Measurements from ENCODE around the gene PHF12. TPM values are rescaled to one million over a fixed set of nuclear protein-coding genes. Genes with fewer than 3 reads are reported as not detected.

Gene PHF12
- total and polyA plus RNA-seq, 2 experiments from 2014 or later, result 19.7 to 41.0 TPM

- Histone ChIP-seq H3K9me2 (ENCODE audit: insufficient read depth) (no peaks in the 10 kb centered on the region), H3F3A (replicated peaks; ENCODE audit: low read depth) (peaks cover 5% of the 10 kb centered on the region; the same call in 1 of the 2 replicates), H3K4me3 (peak overlapping the region; percentile 56), H3K36me3 (ENCODE audit: insufficient read depth) (no peaks in the 10 kb centered on the region), H4K20me1 (replicated peaks; ENCODE audit: insufficient read depth) (no peaks in the 10 kb centered on the region), H3K4me1 (ENCODE audit: insufficient read depth) (peaks cover 26% of the 10 kb centered on the region), H3K27me3 (ENCODE audit: insufficient read depth) (no peaks in the 10 kb centered on the region), H2AFZ (peak overlapping the region; percentile 98), H3K79me2 (replicated peaks; ENCODE audit: insufficient read depth) (no peaks in the 10 kb centered on the region), H3K4me2 (peak overlapping the region; percentile 75), H3K27ac (ENCODE audit: low read depth) (no peak overlapping the region; the same call in 1 of the 2 replicates)
- Mint-ChIP-seq H3K4me1 (peaks cover 37% of the 10 kb centered on the region), H3K36me3 (ENCODE audit: low read depth) (no peaks in the 10 kb centered on the region; the same call in 2 of the 3 replicates), H3K27ac (no peak overlapping the region), H3K4me3 (0 out of 3 replicates have a peak overlapping the region, but pooled peaks have one; percentile 6), H3K27me3 (ENCODE audit: insufficient read depth, low read depth, poor library complexity) (peaks cover 9% of the 10 kb centered on the region), H3K9me3 (peaks cover 2% of the 10 kb centered on the region; the same call in 1 of the 3 replicates)
- ATAC-seq, result peak; percentile 90
- peak; percentile 86 for DNase-seq (ENCODE audit: low spot score)
- TF ChIP-seq ETS1 (IDR thresholded peaks at IDR 0.05) (no peak), JUNB (IDR thresholded peaks at IDR 0.05; ENCODE audit: unreplicated experiment) (no peak), EZH2phosphoT487 (IDR thresholded peaks at IDR 0.05; ENCODE audit: unreplicated experiment) (no peak), REST (IDR thresholded peaks at IDR 0.05; ENCODE audit: unreplicated experiment) (no peak), ZNF114 (CRISPR knock-in tag; IDR thresholded peaks at IDR 0.05) (no peak), CTCF (conservative IDR thresholded peaks at IDR 0.05; ENCODE audit: low read depth in 2 of 2) (no peak), STAT1 (IDR thresholded peaks at IDR 0.05; ENCODE audit: unreplicated experiment) (no peak), NANOG (IDR thresholded peaks at IDR 0.05; ENCODE audit: borderline replicate concordance) (no peak), ZNF331 (CRISPR knock-in tag; IDR thresholded peaks at IDR 0.05; ENCODE audit: low read depth) (no peak), CREB1 (CRISPR knock-in tag; IDR thresholded peaks at IDR 0.05; ENCODE audit: low read depth) (no peak), EZH2 (IDR thresholded peaks at IDR 0.05; ENCODE audit: low read depth, unreplicated experiment) (no peak), ZNF462 (CRISPR knock-in tag; IDR thresholded peaks at IDR 0.05) (no peak), POLR2AphosphoS5 (IDR thresholded peaks at IDR 0.05; ENCODE audit: low read depth) (no peak)
Observed at GRCh38 chr17:28985950-28986713, 34.8 kb upstream of the PHF12 start.

Data from GM23338 (cell line).